ENCODE measurements around the gene ITFG1.
A peak's percentile ranks its signal among the peaks of the same experiment; 100 is the strongest.
"Not testable (repeated sequence)": the region's sequence is repeated elsewhere in the genome, so short reads cannot be mapped to it uniquely, and the experiment has no call there.

Gene ITFG1

GRCh38 chr16:47150067-47150466, 310.8 kb downstream of the ITFG1 start:
- no peak for DNase-seq (ENCODE audit: low spot score)

GRCh38 chr16:47144559-47144877, 316.3 kb downstream of the ITFG1 start:
- no peak for DNase-seq (ENCODE audit: low spot score)

GRCh38 chr16:47143677-47144558, 316.9 kb downstream of the ITFG1 start, which contains the start of gene NETO2:
Gene NETO2 (minus strand): TSS chr16:47143945. CDS start chr16:47143612, 333 bp downstream.
- DNase-seq (ENCODE audit: low spot score), result peak; percentile 29

GRCh38 chr16:47142821-47143676, 317.8 kb downstream of the ITFG1 start:
- peak; percentile 17 for DNase-seq (ENCODE audit: low spot score)

- DNase-seq (ENCODE audit: low spot score), result peak; percentile 28
These were observed 318.4 kb downstream of the ITFG1 start for GRCh38 chr16:47142486-47142820.

- peak; percentile 82 for DNase-seq (ENCODE audit: low spot score)
These were observed 318.9 kb downstream of the ITFG1 start for GRCh38 chr16:47141773-47142485.

- DNase-seq (ENCODE audit: low spot score), result no peak
These were observed 320.2 kb downstream of the ITFG1 start for GRCh38 chr16:47140686-47141085.

GRCh38 chr16:47139561-47140185, 321.2 kb downstream of the ITFG1 start:
- DNase-seq (ENCODE audit: low spot score), result no peak

GRCh38 chr16:47137925-47138324, 322.9 kb downstream of the ITFG1 start:
- not testable (repeated sequence) for DNase-seq (ENCODE audit: low spot score)

GRCh38 chr16:47136099-47136842, 324.6 kb downstream of the ITFG1 start:
- DNase-seq (ENCODE audit: low spot score), result no peak

GRCh38 chr16:47134550-47134949, 326.3 kb downstream of the ITFG1 start:
- DNase-seq (ENCODE audit: low spot score), result no peak

GRCh38 chr16:47132308-47132707, 328.6 kb downstream of the ITFG1 start:
- DNase-seq (ENCODE audit: low spot score), result no peak

GRCh38 chr16:47129755-47130435, 331.0 kb downstream of the ITFG1 start:
- DNase-seq (ENCODE audit: low spot score), result no peak

GRCh38 chr16:47127541-47127940, 333.3 kb downstream of the ITFG1 start:
- DNase-seq (ENCODE audit: low spot score), result no peak

GRCh38 chr16:47125757-47126156, 335.1 kb downstream of the ITFG1 start:
- no peak for DNase-seq (ENCODE audit: low spot score)

- DNase-seq (ENCODE audit: low spot score), result no peak
These were observed 347.7 kb downstream of the ITFG1 start for GRCh38 chr16:47113130-47113529.

GRCh38 chr16:47110939-47111338, 349.9 kb downstream of the ITFG1 start:
- no peak for DNase-seq (ENCODE audit: low spot score)

GRCh38 chr16:47109361-47109760, 351.5 kb downstream of the ITFG1 start:
- no peak for DNase-seq (ENCODE audit: low spot score)
